HG03196 (cell line): Measurements from ENCODE around the gene COMMD1.

Source experiments
- ATAC-seq: cut with Tn5 transposase; IDR thresholded peaks from one replicate; pipeline ENCODE4 v1.9.1; 2021; ENCODE audit not compliant: unreplicated experiment

Gene COMMD1

DNA sequence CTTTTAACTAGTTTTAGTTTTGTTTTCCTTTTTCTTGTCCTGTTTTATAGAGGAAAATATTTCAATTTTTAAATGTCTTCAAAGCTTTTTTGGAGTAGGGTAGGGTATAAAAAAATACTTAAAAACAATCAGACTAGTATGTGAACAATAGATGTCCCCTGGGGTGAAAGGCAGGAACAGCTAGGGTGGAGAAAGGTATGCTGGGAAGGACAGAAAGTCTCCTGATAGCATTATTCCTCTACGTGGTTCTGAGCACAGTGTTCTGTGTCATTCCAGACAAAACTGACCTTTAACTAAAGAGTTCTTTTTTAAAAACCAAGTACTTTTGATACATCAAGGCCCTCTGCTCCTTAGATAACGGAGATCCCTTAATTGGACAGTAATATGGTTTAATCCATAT is 258.4 kb downstream of the COMMD1 start:
- no peak for ATAC-seq

DNA sequence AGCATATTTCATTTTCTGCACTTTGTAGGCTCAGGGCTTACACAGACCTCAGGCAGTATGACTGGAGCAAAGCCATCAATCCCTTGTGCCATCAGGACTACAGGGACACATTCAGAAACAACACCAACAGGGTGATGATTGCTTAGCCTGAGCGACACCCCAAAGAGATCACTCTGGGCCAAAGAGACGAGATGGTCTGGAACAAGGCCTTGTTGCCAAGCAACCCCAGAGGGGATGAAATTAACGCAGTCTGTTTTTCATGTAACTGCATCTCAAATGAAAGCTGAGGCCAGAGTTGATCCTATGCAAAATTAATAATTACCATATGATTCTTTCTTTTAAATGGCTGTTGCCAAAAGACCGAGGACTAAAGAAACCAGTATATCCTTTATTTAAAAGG is 270.3 kb downstream of the COMMD1 start:
- ATAC-seq = no peak

DNA sequence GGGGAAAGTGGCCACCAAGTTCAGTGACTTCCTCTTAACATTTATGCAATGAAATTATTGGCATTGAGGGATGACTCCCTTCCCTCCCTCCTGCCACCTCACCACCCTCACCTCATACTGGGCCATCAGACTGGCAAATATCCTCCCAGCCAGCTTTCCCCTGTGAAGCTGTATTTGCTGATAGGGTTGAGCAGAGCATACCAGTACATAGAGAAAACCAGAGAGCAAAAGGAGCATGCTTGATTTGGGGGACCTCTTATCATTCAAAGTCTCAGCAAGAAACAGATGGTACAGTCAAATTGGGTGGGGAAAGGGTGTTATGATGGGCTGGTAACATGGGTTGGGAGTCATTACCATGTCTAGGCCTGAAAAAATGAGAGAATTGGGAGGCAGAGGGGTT is 271.3 kb downstream of the COMMD1 start:
- ATAC-seq = no peak

GRCh38 chr2:62177392-62178049 is 272.0 kb downstream of the COMMD1 start:
- no peak for ATAC-seq

DNA sequence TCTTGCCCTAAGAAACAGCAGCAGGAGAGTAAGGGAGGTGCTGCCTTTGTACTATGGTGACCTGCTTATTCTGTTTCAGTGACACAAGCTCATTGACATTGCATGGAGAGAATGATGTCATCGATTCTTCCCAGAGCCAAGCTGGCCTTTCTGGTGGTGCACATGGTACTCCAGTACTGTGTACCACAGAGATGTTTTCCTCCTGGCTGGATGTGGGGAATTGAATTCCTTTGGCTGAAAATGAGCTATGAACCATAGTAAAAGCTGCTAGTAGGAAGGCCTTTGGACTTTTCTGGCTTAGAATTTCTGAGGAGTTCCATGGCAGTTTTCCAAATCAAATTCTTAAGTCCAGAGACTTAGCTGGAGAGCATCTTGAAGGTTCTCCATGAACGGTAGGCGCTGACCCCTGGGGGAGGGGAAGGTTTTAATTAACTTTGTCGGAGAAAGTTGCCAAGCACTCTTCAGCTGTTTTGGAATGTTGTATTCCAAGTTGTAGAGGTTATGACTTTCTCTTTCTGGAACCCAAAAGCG is 273.3 kb downstream of the COMMD1 start:
- ATAC-seq = no peak

DNA sequence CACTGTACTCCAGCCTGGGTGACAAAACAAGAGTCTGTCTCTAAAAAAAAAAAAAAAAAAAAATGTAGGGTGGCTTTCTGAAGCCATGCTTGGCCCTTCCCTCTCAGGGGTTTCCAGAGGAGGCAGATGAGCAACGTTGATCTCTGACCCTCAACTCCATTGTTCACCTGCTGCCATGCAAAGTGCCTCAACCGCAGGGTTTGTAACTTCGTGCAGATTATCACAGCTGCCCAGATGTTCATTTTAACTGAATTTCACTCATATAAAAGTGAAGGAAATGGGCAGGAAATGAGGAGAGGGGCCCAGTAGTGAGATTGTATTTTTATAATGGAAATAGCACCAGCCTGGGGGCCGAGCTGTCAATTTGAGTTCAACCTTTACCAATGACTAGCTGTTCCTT is 275.5 kb downstream of the COMMD1 start:
- ATAC-seq = no peak

DNA sequence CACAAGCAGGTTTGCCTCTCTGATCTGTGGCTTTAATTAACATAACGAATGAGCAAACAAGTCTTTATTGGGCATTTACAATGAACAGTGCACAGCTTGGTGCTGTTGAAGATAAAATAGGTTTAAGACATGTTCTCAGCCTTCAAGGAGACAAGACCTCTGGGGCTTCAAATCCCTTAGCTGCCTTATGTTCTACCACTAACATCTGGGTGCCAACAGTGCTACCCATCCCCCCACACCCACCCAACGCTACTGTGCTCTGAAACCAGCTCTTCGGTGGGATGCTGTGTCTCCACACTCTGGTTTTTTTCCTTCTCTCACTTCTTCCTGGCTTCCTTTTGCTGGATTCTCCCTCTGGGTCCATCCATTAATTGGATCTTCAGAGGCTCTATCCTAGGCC is 276.4 kb downstream of the COMMD1 start:
- no peak for ATAC-seq

GRCh38 chr2:62184512-62185230 is 279.2 kb downstream of the COMMD1 start:
- ATAC-seq = no peak
